Duodenal mucosa (tissue), 2 donors: ENCODE measurements around the gene COG8.

Experiments used
- H3K27ac ChIP-seq: one replicate; pipeline ENCODE4 v1.7.0; 2013; ENCODE audit warnings: low read depth, low read length
- H3K27me3 ChIP-seq, 2 donors: one replicate each; pipeline ENCODE4 v1.7.0; 2013; ENCODE audit warnings: low read length in 2 of 2, control low read depth in 1 of 2; ENCODE audit not compliant: insufficient read depth in 2 of 2, control insufficient read depth in 1 of 2
- H3K36me3 ChIP-seq, 2 donors: one replicate each; pipeline ENCODE4 v1.7.0; 2013; ENCODE audit warnings: low read length in 2 of 2, control low read depth in 1 of 2; ENCODE audit not compliant: insufficient read depth in 2 of 2, control insufficient read depth in 1 of 2
- H3K4me1 ChIP-seq, 2 donors: one replicate each; pipeline ENCODE4 v1.7.0; 2013; ENCODE audit warnings: low read length in 2 of 2, control low read depth in 1 of 2; ENCODE audit not compliant: insufficient read depth in 2 of 2, control insufficient read depth in 1 of 2
- H3K4me3 ChIP-seq, 2 donors: one replicate each; pipeline ENCODE4 v1.7.0; 2013; ENCODE audit warnings: low read length in 2 of 2, low read depth in 1 of 2
- H3K9ac ChIP-seq, 2 donors: one replicate each; pipeline ENCODE4 v1.7.0; 2013; ENCODE audit warnings: low read length in 2 of 2, low read depth in 1 of 2
- H3K9me3 ChIP-seq, 2 donors: one replicate each; pipeline ENCODE4 v1.7.0; 2013; ENCODE audit warnings: low read length in 2 of 2, control low read depth in 1 of 2; ENCODE audit not compliant: control insufficient read depth in 1 of 2

COG8 gene

DNA sequence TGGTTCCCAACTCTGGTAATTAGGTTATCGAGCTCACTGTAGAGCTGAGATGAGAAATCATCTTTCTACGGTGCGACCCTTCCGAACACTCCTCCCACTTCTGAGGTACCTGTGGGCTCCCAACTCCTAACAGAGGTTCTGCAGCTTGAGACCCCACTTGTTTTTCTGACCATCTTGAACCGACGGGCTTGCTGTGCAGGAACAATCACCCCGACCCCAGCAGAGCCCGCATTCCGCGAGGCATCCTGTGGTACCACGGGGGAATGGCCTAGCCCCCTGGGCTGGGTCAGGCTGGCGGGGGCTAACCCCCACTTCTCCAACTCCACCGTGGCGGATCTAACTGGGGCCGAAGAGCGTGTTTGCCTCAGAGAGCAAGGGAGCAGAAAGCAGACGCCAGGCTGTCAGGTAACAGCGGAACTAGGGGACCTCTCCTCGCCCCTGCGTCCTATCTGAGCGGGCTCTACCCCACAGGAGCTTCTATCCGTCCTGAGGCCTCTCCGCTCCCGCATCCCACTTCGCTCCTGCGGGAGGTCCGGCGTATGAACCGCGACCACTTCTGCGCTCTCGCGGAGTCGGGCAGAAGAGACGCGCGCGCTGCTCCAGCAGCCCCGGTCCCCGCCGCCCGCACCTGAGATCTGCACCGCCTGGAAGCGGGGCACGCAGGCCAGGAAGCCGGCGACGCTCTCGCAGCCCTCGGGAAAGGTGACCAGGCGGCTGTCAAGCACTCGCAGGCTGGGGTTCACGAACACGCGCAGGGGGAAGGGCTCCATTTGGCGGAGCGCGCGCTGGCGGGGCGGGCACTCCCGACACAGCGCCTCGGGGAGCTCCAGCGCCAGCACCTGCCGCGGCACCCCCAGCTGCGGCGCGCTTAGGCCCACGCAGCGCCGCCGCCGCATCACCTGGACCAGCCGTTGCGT, 9.7 kb downstream of the COG8 start:
- H3K4me1 ChIP-seq = peaks cover 30 to 46% of the 10 kb centered on the region in 2 donors
- peak overlapping the region; percentile 66 to 76 for H3K9ac ChIP-seq
- H3K36me3 ChIP-seq = peaks cover 21 to 50% of the 10 kb centered on the region in 2 donors
- no peaks in the 10 kb centered on the region for H3K27me3 ChIP-seq
- peak overlapping the region; percentile 83 to 86 for H3K4me3 ChIP-seq
- H3K27ac ChIP-seq = peak overlapping the region; percentile 51
- no peaks in the 10 kb centered on the region for H3K9me3 ChIP-seq

- H3K9ac ChIP-seq = peak overlapping the region; percentile 66 to 76
Observed at GRCh38 chr16:69328854-69329316, 10.5 kb downstream of the COG8 start.

GRCh38 chr16:69327585-69328310, 11.6 kb downstream of the COG8 start:
- H3K4me1 ChIP-seq = peaks cover 36 to 54% of the 10 kb centered on the region in 2 donors
- H3K9me3 ChIP-seq = no peaks in the 10 kb centered on the region
- H3K4me3 ChIP-seq = peak overlapping the region; percentile 83 to 86
- H3K27me3 ChIP-seq = no peaks in the 10 kb centered on the region
- no peak overlapping the region for H3K27ac ChIP-seq
- peak overlapping the region in 1 of 2 donors; percentile 47 for H3K9ac ChIP-seq
- peaks cover 19 to 50% of the 10 kb centered on the region in 2 donors for H3K36me3 ChIP-seq

More at GRCh38 chr16:69328854-69329316, 10.5 kb downstream of the COG8 start:
- no peaks in the 10 kb centered on the region for H3K9me3 ChIP-seq
- H3K27ac ChIP-seq = no peak overlapping the region
- no peaks in the 10 kb centered on the region for H3K27me3 ChIP-seq
- H3K4me1 ChIP-seq = peaks cover 35 to 53% of the 10 kb centered on the region in 2 donors
- peak overlapping the region; percentile 83 to 86 for H3K4me3 ChIP-seq
- H3K36me3 ChIP-seq = peaks cover 14 to 50% of the 10 kb centered on the region in 2 donors

- peak overlapping the region in 1 of 2 donors; percentile 26 for H3K4me3 ChIP-seq
- H3K4me1 ChIP-seq = peaks cover 36 to 54% of the 10 kb centered on the region in 2 donors
- no peaks in the 10 kb centered on the region for H3K9me3 ChIP-seq
- H3K27ac ChIP-seq = no peak overlapping the region
- H3K9ac ChIP-seq = no peak overlapping the region
- H3K27me3 ChIP-seq = no peaks in the 10 kb centered on the region
- H3K36me3 ChIP-seq = peaks cover 31 to 52% of the 10 kb centered on the region in 2 donors
Observed at GRCh38 chr16:69326172-69326873, 13.0 kb downstream of the COG8 start.

- Histone ChIP-seq H3K9ac (no peak overlapping the region), H3K36me3 (peaks cover 35 to 58% of the 10 kb centered on the region in 2 donors), H3K9me3 (no peaks in the 10 kb centered on the region), H3K27ac (no peak overlapping the region), H3K4me1 (peaks cover 36 to 49% of the 10 kb centered on the region in 2 donors), H3K4me3 (peak overlapping the region in 1 of 2 donors; percentile 26), H3K27me3 (no peaks in the 10 kb centered on the region)
Observed at GRCh38 chr16:69325784-69326171, 13.6 kb downstream of the COG8 start.

GRCh38 chr16:69324585-69325253, 14.6 kb downstream of the COG8 start:
- Histone ChIP-seq H3K4me1 (peaks cover 36 to 47% of the 10 kb centered on the region in 2 donors), H3K36me3 (peaks cover 44 to 68% of the 10 kb centered on the region in 2 donors), H3K27me3 (no peaks in the 10 kb centered on the region), H3K4me3 (no peak overlapping the region), H3K27ac (no peak overlapping the region), H3K9me3 (no peaks in the 10 kb centered on the region), H3K9ac (no peak overlapping the region)

GRCh38 chr16:69324013-69324531, 15.3 kb downstream of the COG8 start:
- Histone ChIP-seq H3K9ac (no peak overlapping the region), H3K27ac (no peak overlapping the region), H3K36me3 (peaks cover 50 to 75% of the 10 kb centered on the region in 2 donors), H3K4me3 (no peak overlapping the region), H3K9me3 (no peaks in the 10 kb centered on the region), H3K4me1 (peaks cover 31 to 40% of the 10 kb centered on the region in 2 donors), H3K27me3 (no peaks in the 10 kb centered on the region)

- Histone ChIP-seq H3K36me3 (peaks cover 56 to 81% of the 10 kb centered on the region in 2 donors), H3K27me3 (no peaks in the 10 kb centered on the region), H3K9me3 (no peaks in the 10 kb centered on the region), H3K4me1 (peaks cover 24 to 33% of the 10 kb centered on the region in 2 donors), H3K27ac (no peak overlapping the region), H3K9ac (no peak overlapping the region), H3K4me3 (no peak overlapping the region)
Observed at GRCh38 chr16:69323415-69323814, 15.9 kb downstream of the COG8 start.

DNA sequence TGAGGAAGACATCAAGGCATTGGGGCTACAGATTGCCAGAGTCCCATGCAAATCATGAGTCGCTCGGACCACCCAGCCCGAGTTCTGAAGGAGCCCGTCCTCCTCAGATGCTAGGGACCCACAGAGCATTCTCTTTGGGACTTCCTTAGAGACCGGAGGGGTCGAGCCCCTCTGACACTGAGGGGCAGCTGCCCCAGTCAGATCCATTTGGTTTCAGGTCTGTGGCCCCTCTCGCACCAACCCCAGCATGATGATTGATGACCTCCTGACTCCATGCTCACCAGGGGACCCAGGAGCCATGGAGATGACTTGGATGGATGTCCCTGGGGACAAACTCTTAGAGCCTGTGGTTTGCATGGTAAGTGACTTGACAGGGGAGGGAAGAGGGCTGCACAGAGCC, 17.0 kb downstream of the COG8 start:
- Histone ChIP-seq H3K27ac (no peak overlapping the region), H3K4me1 (peaks cover 21 to 25% of the 10 kb centered on the region in 2 donors), H3K27me3 (no peaks in the 10 kb centered on the region), H3K9ac (no peak overlapping the region), H3K36me3 (peaks cover 58 to 84% of the 10 kb centered on the region in 2 donors), H3K4me3 (no peak overlapping the region), H3K9me3 (no peaks in the 10 kb centered on the region)
